ENCODE measurements around the gene METAP2.

DNA sequence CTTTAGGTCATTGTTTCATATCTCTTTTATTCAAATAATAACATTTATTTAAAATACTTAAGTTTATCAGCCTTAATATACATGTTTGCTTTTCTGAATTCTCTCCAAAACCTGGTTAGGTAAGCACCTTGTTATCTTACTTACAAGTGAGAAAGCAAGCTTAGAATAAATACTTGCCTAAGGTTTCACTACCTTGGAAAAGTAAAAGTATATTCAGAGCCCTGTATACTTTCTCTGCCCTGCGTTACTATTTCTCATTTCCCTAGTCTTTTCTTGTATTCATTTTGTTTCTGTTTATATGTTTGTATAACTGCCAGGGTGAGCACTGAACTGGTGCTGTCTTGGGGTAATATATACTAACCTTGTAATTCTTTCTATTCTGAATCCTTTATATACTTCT lies 21.5 kb downstream of the METAP2 start:
- TF ChIP-seq, protein P1, sequence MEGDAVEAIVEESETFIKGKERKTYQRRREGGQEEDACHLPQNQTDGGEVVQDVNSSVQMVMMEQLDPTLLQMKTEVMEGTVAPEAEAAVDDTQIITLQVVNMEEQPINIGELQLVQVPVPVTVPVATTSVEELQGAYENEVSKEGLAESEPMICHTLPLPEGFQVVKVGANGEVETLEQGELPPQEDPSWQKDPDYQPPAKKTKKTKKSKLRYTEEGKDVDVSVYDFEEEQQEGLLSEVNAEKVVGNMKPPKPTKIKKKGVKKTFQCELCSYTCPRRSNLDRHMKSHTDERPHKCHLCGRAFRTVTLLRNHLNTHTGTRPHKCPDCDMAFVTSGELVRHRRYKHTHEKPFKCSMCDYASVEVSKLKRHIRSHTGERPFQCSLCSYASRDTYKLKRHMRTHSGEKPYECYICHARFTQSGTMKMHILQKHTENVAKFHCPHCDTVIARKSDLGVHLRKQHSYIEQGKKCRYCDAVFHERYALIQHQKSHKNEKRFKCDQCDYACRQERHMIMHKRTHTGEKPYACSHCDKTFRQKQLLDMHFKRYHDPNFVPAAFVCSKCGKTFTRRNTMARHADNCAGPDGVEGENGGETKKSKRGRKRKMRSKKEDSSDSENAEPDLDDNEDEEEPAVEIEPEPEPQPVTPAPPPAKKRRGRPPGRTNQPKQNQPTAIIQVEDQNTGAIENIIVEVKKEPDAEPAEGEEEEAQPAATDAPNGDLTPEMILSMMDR (IDR thresholded peaks at IDR 0.05; ENCODE audit: low read depth, low read length, poor library complexity, severe bottlenecking): no peak
- TF ChIP-seq EZH2phosphoT487 (IDR thresholded peaks at IDR 0.05; ENCODE audit: borderline replicate concordance, low read length): no peak

Data from DOHH2 (cell line).